GM21367 (cell line): ENCODE results near the gene VSIG10.
"Not testable (repeated sequence)": the region's sequence is repeated elsewhere in the genome, so short reads cannot be mapped to it uniquely, and the experiment has no call there.

Experiments
- ATAC-seq: cut with Tn5 transposase; IDR thresholded peaks from one replicate; pipeline ENCODE4 v1.9.1; 2021; ENCODE audit not compliant: unreplicated experiment

Gene VSIG10

GRCh38 chr12:118103601-118104382, at the start of gene VSIG10:
Gene VSIG10 (minus strand): TSS chr12:118104011. CDS start chr12:118103671, 340 bp downstream.
- no peak for ATAC-seq

- no peak for ATAC-seq
These were observed 47.9 kb upstream of the VSIG10 start for GRCh38 chr12:118151755-118152154.

- ATAC-seq, result no peak
These were observed 46.8 kb upstream of the VSIG10 start for GRCh38 chr12:118150625-118151024.

- no peak for ATAC-seq
These were observed 44.5 kb upstream of the VSIG10 start for GRCh38 chr12:118148287-118148686.

- no peak for ATAC-seq
These were observed 42.0 kb upstream of the VSIG10 start for GRCh38 chr12:118145798-118146156.

- peak; percentile 52 for ATAC-seq
These were observed 41.4 kb upstream of the VSIG10 start for GRCh38 chr12:118145113-118145797.

GRCh38 chr12:118144499-118144898, 40.7 kb upstream of the VSIG10 start:
- no peak for ATAC-seq

GRCh38 chr12:118140825-118141224, 37.0 kb upstream of the VSIG10 start:
- no peak for ATAC-seq

GRCh38 chr12:118137148-118137678, 33.4 kb upstream of the VSIG10 start:
- no peak for ATAC-seq

- ATAC-seq, result peak; percentile 26
These were observed 32.8 kb upstream of the VSIG10 start for GRCh38 chr12:118136559-118137003.

- peak; percentile 94 for ATAC-seq
These were observed 32.2 kb upstream of the VSIG10 start, which contains the start of gene PEBP1 for GRCh38 chr12:118135788-118136558. Gene PEBP1 (plus strand): TSS chr12:118136124. CDS start chr12:118136210, 86 bp downstream.

GRCh38 chr12:118129436-118129835, 25.6 kb upstream of the VSIG10 start:
- ATAC-seq, result not testable (repeated sequence)

GRCh38 chr12:118127867-118128266, 24.1 kb upstream of the VSIG10 start:
- no peak for ATAC-seq

- no peak for ATAC-seq
These were observed 22.4 kb upstream of the VSIG10 start for GRCh38 chr12:118126119-118126757.

- no peak for ATAC-seq
These were observed 21.9 kb upstream of the VSIG10 start for GRCh38 chr12:118125743-118126118.

GRCh38 chr12:118124333-118124874, 20.6 kb upstream of the VSIG10 start:
- no peak for ATAC-seq

GRCh38 chr12:118122264-118122663, 18.5 kb upstream of the VSIG10 start:
- no peak for ATAC-seq

GRCh38 chr12:118120579-118121363, 17.0 kb upstream of the VSIG10 start:
- ATAC-seq, result peak; percentile 70

- ATAC-seq, result no peak
These were observed 15.7 kb upstream of the VSIG10 start for GRCh38 chr12:118119449-118119879.

- no peak for ATAC-seq
These were observed 5.3 kb upstream of the VSIG10 start for GRCh38 chr12:118109088-118109487.
